SU-DHL-6 (cell line): ENCODE measurements around the gene ARHGAP6.

Experiments used
- EZH2phosphoT487 ChIP-seq: fragments of 200-600 bp; sonication (generic), shearing (Covaris generic); conservative IDR thresholded peaks from 2 replicates; pipeline ENCODE4 v1.6.1; 2018; ENCODE audit warnings: mild to moderate bottlenecking, antibody characterized with exemption, low read length, moderate library complexity, mixed read lengths
- TF ChIP-seq, protein P1 (sequence below): fragments of 200-600 bp; sonication (generic); IDR thresholded peaks from one replicate; pipeline ENCODE4 v1.5.1; 2017; ENCODE audit warnings: antibody characterized with exemption, mild to moderate bottlenecking, low read length, moderate library complexity; ENCODE audit not compliant: insufficient read depth, poor library complexity, severe bottlenecking

DNA sequence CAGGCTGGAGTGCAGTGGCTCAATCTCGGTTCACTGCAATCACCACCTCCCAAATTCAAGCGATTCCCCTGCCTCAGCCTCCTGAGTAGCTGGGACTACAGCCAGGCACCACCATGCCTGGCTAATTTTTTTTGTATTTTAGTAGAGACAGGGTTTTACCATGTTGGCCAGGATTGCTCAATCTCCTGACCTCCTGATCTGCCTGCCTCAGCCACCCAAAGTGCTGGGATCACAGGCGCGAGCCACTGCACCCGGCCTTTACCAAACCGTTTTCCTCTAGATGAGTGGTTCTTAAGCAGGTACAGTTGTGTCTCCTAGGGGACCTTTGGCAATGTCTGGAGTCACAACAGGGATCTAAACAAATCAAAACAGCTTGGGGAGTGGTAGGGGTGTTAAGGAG, 360.9 kb downstream of the ARHGAP6 start:
- TF ChIP-seq, protein P1, sequence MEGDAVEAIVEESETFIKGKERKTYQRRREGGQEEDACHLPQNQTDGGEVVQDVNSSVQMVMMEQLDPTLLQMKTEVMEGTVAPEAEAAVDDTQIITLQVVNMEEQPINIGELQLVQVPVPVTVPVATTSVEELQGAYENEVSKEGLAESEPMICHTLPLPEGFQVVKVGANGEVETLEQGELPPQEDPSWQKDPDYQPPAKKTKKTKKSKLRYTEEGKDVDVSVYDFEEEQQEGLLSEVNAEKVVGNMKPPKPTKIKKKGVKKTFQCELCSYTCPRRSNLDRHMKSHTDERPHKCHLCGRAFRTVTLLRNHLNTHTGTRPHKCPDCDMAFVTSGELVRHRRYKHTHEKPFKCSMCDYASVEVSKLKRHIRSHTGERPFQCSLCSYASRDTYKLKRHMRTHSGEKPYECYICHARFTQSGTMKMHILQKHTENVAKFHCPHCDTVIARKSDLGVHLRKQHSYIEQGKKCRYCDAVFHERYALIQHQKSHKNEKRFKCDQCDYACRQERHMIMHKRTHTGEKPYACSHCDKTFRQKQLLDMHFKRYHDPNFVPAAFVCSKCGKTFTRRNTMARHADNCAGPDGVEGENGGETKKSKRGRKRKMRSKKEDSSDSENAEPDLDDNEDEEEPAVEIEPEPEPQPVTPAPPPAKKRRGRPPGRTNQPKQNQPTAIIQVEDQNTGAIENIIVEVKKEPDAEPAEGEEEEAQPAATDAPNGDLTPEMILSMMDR: no peak
- no peak for TF ChIP-seq EZH2phosphoT487
